Vagina (tissue), 2 donors: Measurements from ENCODE around the gene RALGAPA2. TPM values are rescaled to one million over a fixed set of nuclear protein-coding genes. Genes with fewer than 3 reads are reported as not detected.

ENCODE experiments used
- DNase-seq, 2 donors: peaks; one replicate each; pipeline ENCODE4 v3.0.0-alpha.2; 2017; ENCODE audit errors: extremely low spot score in 2 of 2
- H3K27ac ChIP-seq: fragments of 200-600 bp; sonication (generic); one replicate; pipeline ENCODE4 v1.5.1; 2019
- H3K27me3 ChIP-seq: fragments of 200-600 bp; sonication (generic); one replicate; pipeline ENCODE4 v1.5.1; 2019
- H3K36me3 ChIP-seq, 2 donors: fragments of 200-600 bp; sonication (generic); one replicate each; pipeline ENCODE4 v1.5.1; 2017 to 2019
- H3K4me1 ChIP-seq: fragments of 200-600 bp; sonication (generic); one replicate; pipeline ENCODE4 v1.5.1; 2019
- H3K4me3 ChIP-seq, 2 donors: fragments of 200-600 bp; sonication (generic); 1 replicate in 1 of 2; 2 replicates in 1 of 2; pipeline ENCODE4 v1.5.1; 2016 to 2019
- H3K9me3 ChIP-seq: fragments of 200-600 bp; sonication (generic); one replicate; pipeline ENCODE4 v1.5.1; 2019
- CTCF ChIP-seq, 3 experiments: fragments of 450-650 bp in 2 of 3; fragments of 200-600 bp in 1 of 3; sonication (generic) in 1 of 3; IDR thresholded peaks; one replicate each; pipeline ENCODE4 v1.5.1; 2017 to 2019; ENCODE audit warnings: antibody characterized with exemption in 3 of 3, mild to moderate bottlenecking in 2 of 3, moderate library complexity in 2 of 3
- POLR2A ChIP-seq, 2 donors: fragments of 450-650 bp; IDR thresholded peaks; one replicate each; pipeline ENCODE4 v1.6.1; 2017; ENCODE audit warnings: antibody characterized with exemption in 2 of 2, mild to moderate bottlenecking in 2 of 2, moderate library complexity in 2 of 2
- POLR2AphosphoS5 ChIP-seq, 2 donors: sonication (generic); formaldehyde crosslinking; IDR thresholded peaks; one replicate each; pipeline ENCODE4 v1.9.0; 2017; ENCODE audit warnings: antibody characterized with exemption in 2 of 2, mild to moderate bottlenecking in 2 of 2, low read depth in 1 of 2; ENCODE audit not compliant: insufficient read depth in 1 of 2
- intact Hi-C: fragments of 100-400 bp; cut with DNase I; formaldehyde crosslinking; loops from one replicate; pipeline ENCODE4 v1.15.1; 2023
- total RNA-seq: library from RNA; depleted of rRNA; stranded (reverse); fragments of >200 nt; gene quantifications from one replicate; pipeline ENCODE4 v1.2.3, GENCODE V29; 2016

The RALGAPA2 gene
- total RNA-seq, 1 donor from 2014 or later, result 31.9 TPM

- H3K4me3 ChIP-seq, result no peak overlapping the region
- no peak overlapping the region for H3K27ac ChIP-seq
- no peaks in the 10 kb centered on the region for H3K27me3 ChIP-seq
- H3K36me3 ChIP-seq, result peaks cover 0 to under 1% of the 10 kb centered on the region in 2 donors
- intact Hi-C loops, result no loop called here
- no peak for DNase-seq
- no peaks in the 10 kb centered on the region for H3K4me1 ChIP-seq
- H3K9me3 ChIP-seq, result no peaks in the 10 kb centered on the region
- TF ChIP-seq CTCF (IDR thresholded peaks at IDR 0.05), result no peak
- no peak for TF ChIP-seq POLR2A (IDR thresholded peaks at IDR 0.05)
- TF ChIP-seq POLR2AphosphoS5 (IDR thresholded peaks at IDR 0.05; ENCODE audit: insufficient read depth in 1 of 2, low read depth in 1 of 2), result no peak
Measured at GRCh38 chr20:20482453-20482852, 230.0 kb downstream of the RALGAPA2 start.

- intact Hi-C loops, result no loop called here
- Histone ChIP-seq H3K27me3 (no peaks in the 10 kb centered on the region), H3K27ac (no peak overlapping the region), H3K4me3 (no peak overlapping the region), H3K4me1 (no peaks in the 10 kb centered on the region), H3K36me3 (no peaks in the 10 kb centered on the region), H3K9me3 (no peaks in the 10 kb centered on the region)
- DNase-seq, result no peak
- TF ChIP-seq POLR2AphosphoS5 (IDR thresholded peaks at IDR 0.05; ENCODE audit: insufficient read depth in 1 of 2, low read depth in 1 of 2), result peak in 1 of 2 donors; percentile 33
- no peak for TF ChIP-seq POLR2A (IDR thresholded peaks at IDR 0.05)
Measured at GRCh38 chr20:20480689-20481088, 231.8 kb downstream of the RALGAPA2 start.

- Histone ChIP-seq H3K4me3 (no peak overlapping the region), H3K9me3 (no peaks in the 10 kb centered on the region), H3K4me1 (no peaks in the 10 kb centered on the region), H3K36me3 (no peaks in the 10 kb centered on the region), H3K27me3 (no peaks in the 10 kb centered on the region), H3K27ac (no peak overlapping the region)
- intact Hi-C loops, result no loop called here
- no peak for DNase-seq
- no peak for TF ChIP-seq CTCF (IDR thresholded peaks at IDR 0.05)
Measured at GRCh38 chr20:20480126-20480525, 232.3 kb downstream of the RALGAPA2 start.

GRCh38 chr20:20477444-20478041 lies 234.9 kb downstream of the RALGAPA2 start:
- no peaks in the 10 kb centered on the region for H3K4me1 ChIP-seq
- intact Hi-C loops, result no loop called here
- H3K9me3 ChIP-seq, result no peaks in the 10 kb centered on the region
- DNase-seq, result no peak
- H3K27me3 ChIP-seq, result no peaks in the 10 kb centered on the region
- H3K4me3 ChIP-seq, result no peak overlapping the region
- no peak overlapping the region for H3K27ac ChIP-seq
- no peaks in the 10 kb centered on the region for H3K36me3 ChIP-seq
- TF ChIP-seq POLR2AphosphoS5 (IDR thresholded peaks at IDR 0.05; ENCODE audit: insufficient read depth in 1 of 2, low read depth in 1 of 2) (no peak), CTCF (IDR thresholded peaks at IDR 0.05) (no peak), POLR2A (IDR thresholded peaks at IDR 0.05) (no peak)

- no peak overlapping the region for H3K27ac ChIP-seq
- DNase-seq, result no peak
- intact Hi-C loops, result no loop called here
- no peaks in the 10 kb centered on the region for H3K36me3 ChIP-seq
- TF ChIP-seq CTCF (IDR thresholded peaks at IDR 0.05), result no peak
- no peak for TF ChIP-seq POLR2AphosphoS5 (IDR thresholded peaks at IDR 0.05; ENCODE audit: insufficient read depth in 1 of 2, low read depth in 1 of 2)
- no peak for TF ChIP-seq POLR2A (IDR thresholded peaks at IDR 0.05)
- no peaks in the 10 kb centered on the region for H3K4me1 ChIP-seq
- no peaks in the 10 kb centered on the region for H3K9me3 ChIP-seq
- no peaks in the 10 kb centered on the region for H3K27me3 ChIP-seq
- no peak overlapping the region for H3K4me3 ChIP-seq
Measured at GRCh38 chr20:20476504-20476903, 235.9 kb downstream of the RALGAPA2 start.
